Hepatocyte (in vitro differentiated cells): ENCODE data around the gene SLC8A1. TPM values are rescaled to one million over a fixed set of nuclear protein-coding genes. Genes with fewer than 3 reads are reported as not detected.

Experiments used
- DNase-seq: peaks from one replicate; pipeline ENCODE4 v3.0.0-alpha.2; 2016; ENCODE audit warnings: low spot score
- H2AFZ ChIP-seq: fragments of 200-600 bp; sonication (generic); 2 replicates; pipeline ENCODE4 v1.6.0; 2016; ENCODE audit warnings: antibody characterized with exemption, mild to moderate bottlenecking
- H3K27ac ChIP-seq: fragments of 200-600 bp; sonication (generic); 2 replicates; pipeline ENCODE4 v1.5.1; 2016; ENCODE audit warnings: mild to moderate bottlenecking
- H3K27me3 ChIP-seq: fragments of 200-600 bp; sonication (generic); 2 replicates; pipeline ENCODE4 v1.6.1; 2016
- H3K36me3 ChIP-seq: fragments of 200-600 bp; sonication (generic); replicated peaks from 2 replicates; pipeline ENCODE4 v1.5.1; 2016; ENCODE audit warnings: low read depth; ENCODE audit not compliant: insufficient read depth
- H3K4me1 ChIP-seq: fragments of 200-600 bp; sonication (generic); 2 replicates; pipeline ENCODE4 v1.5.1; 2016; ENCODE audit warnings: mild to moderate bottlenecking, moderate library complexity; ENCODE audit not compliant: insufficient read depth
- H3K4me2 ChIP-seq: fragments of 200-600 bp; sonication (generic); 2 replicates; pipeline ENCODE4 v1.6.0; 2016
- H3K4me3 ChIP-seq: fragments of 200-600 bp; sonication (generic); 2 replicates; pipeline ENCODE4 v1.5.1; 2016; ENCODE audit warnings: mild to moderate bottlenecking
- H3K79me2 ChIP-seq: fragments of 200-600 bp; sonication (generic); 2 replicates; pipeline ENCODE4 v1.6.0; 2017; ENCODE audit warnings: mild to moderate bottlenecking
- H3K9me2 ChIP-seq: fragments of 200-600 bp; sonication (generic); replicated peaks from 2 replicates; pipeline ENCODE4 v1.6.0; 2017; ENCODE audit warnings: mild to moderate bottlenecking; ENCODE audit not compliant: insufficient read depth
- H3K9me3 ChIP-seq: fragments of 200-600 bp; sonication (generic); 2 replicates; pipeline ENCODE4 v1.5.1; 2016; ENCODE audit warnings: low read depth, mild to moderate bottlenecking
- H4K20me1 ChIP-seq: fragments of 200-600 bp; sonication (generic); 2 replicates; pipeline ENCODE4 v1.6.0; 2016; ENCODE audit warnings: mild to moderate bottlenecking; ENCODE audit not compliant: insufficient read depth, poor library complexity, severe bottlenecking
- EZH2 ChIP-seq: fragments of 200-600 bp; sonication (generic); IDR thresholded peaks from 2 replicates; pipeline ENCODE4 v1.6.1; 2016; ENCODE audit warnings: antibody characterized with exemption, mild to moderate bottlenecking, borderline replicate concordance
- EZH2phosphoT487 ChIP-seq: fragments of 200-600 bp; sonication (generic); IDR thresholded peaks from one replicate; pipeline ENCODE4 v1.6.1; 2018; ENCODE audit warnings: antibody characterized with exemption, mild to moderate bottlenecking, low read depth, moderate library complexity; ENCODE audit not compliant: unreplicated experiment, severe bottlenecking
- WGBS: methylation state at CpG from one replicate; pipeline ENCODE4 v1.1.6; 2016; ENCODE audit warnings: low lambda C conversion rate; ENCODE audit errors: missing lambda C conversion rate; 5-methylcytosine and 5-hydroxymethylcytosine counted together
- polyA plus RNA-seq: library from polyadenylated mRNA; unstranded; fragments of >200 nt; fragmentation: Nextera tagmentation; extraction: Ambion mirVana; gene quantifications from 2 replicates; pipeline ENCODE4 v1.2.1, GENCODE V29; 2016
- total RNA-seq: library from RNA; depleted of rRNA; stranded (reverse); fragments of >200 nt; gene quantifications from 2 replicates; pipeline ENCODE4 v1.2.3, GENCODE V29; 2014
- TF ChIP-seq, protein P1 (sequence below): fragments of 200-600 bp; sonication (generic); IDR thresholded peaks from 2 replicates; pipeline ENCODE4 v1.5.1; 2016; ENCODE audit warnings: antibody characterized with exemption, mild to moderate bottlenecking; ENCODE audit not compliant: poor library complexity

The SLC8A1 gene
- total and polyA plus RNA-seq, 2 experiments from 2014 or later = 2.2 to 8.9 TPM

DNA sequence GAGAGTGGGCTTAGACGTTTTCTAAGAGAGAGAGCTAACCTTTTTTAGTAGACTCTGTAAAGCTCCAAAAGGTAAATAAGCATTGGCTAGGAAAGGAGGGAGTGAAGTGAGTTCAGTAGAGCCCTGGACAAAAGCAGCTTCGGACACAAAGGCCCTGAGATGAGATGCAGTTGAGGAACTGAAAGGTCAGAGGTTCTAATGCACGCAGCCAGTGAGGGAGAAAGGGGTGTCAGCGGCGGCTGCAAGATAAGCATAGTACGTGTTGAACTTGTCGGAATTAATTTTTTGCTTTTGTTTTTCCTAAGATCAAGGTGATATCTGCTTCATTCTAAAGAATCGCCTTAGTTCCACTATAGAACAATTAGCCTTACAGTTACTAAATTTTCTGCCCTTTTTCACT lies 11.2 kb upstream of the SLC8A1 start:
- Histone ChIP-seq H3K79me2 (no peaks in the 10 kb centered on the region), H3K27me3 (peaks cover 6% of the 10 kb centered on the region), H3K4me2 (no peak overlapping the region), H4K20me1 (no peaks in the 10 kb centered on the region), H3K36me3 (no peaks in the 10 kb centered on the region), H3K27ac (no peak overlapping the region), H3K4me3 (no peak overlapping the region), H3K4me1 (no peaks in the 10 kb centered on the region), H3K9me2 (no peaks in the 10 kb centered on the region), H3K9me3 (no peaks in the 10 kb centered on the region), H2AFZ (no peak overlapping the region)
- TF ChIP-seq EZH2phosphoT487 (no peak), EZH2 (no peak)
- TF ChIP-seq, protein P1, sequence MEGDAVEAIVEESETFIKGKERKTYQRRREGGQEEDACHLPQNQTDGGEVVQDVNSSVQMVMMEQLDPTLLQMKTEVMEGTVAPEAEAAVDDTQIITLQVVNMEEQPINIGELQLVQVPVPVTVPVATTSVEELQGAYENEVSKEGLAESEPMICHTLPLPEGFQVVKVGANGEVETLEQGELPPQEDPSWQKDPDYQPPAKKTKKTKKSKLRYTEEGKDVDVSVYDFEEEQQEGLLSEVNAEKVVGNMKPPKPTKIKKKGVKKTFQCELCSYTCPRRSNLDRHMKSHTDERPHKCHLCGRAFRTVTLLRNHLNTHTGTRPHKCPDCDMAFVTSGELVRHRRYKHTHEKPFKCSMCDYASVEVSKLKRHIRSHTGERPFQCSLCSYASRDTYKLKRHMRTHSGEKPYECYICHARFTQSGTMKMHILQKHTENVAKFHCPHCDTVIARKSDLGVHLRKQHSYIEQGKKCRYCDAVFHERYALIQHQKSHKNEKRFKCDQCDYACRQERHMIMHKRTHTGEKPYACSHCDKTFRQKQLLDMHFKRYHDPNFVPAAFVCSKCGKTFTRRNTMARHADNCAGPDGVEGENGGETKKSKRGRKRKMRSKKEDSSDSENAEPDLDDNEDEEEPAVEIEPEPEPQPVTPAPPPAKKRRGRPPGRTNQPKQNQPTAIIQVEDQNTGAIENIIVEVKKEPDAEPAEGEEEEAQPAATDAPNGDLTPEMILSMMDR = no peak
- 82% methylated on average over 8 of the region's 8 CpGs for WGBS
- DNase-seq = no peak

DNA sequence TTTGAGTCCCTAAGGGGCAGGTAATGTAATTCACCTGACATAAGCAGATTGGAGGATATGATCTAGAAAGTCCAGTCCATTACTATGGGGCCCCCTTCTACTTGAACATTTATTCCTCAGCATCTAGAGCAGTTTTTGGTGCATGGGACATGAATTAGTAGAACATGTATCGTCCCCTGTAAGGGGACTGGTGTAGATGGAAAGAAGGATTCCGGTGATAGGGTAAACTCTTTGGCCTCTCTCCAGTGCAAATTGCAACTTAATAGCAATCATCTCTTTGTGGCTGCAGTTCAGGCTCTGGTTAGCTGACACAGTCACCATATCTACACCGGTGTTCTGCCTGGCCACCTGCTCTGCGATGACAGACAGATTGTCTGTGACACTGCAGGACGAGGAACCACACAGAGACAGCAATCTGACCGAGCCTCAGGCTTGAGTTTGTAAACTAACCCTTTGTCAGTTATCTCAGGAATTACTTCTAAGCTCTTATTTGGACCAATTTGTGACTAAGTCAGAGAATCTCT lies 6.4 kb upstream of the SLC8A1 start:
- Histone ChIP-seq H3K9me2 (no peaks in the 10 kb centered on the region), H3K79me2 (no peaks in the 10 kb centered on the region), H4K20me1 (no peaks in the 10 kb centered on the region), H3K9me3 (no peaks in the 10 kb centered on the region), H3K27me3 (peaks cover 12% of the 10 kb centered on the region), H3K36me3 (no peaks in the 10 kb centered on the region), H3K4me2 (no peak overlapping the region), H3K4me1 (no peaks in the 10 kb centered on the region), H2AFZ (no peak overlapping the region), H3K27ac (no peak overlapping the region), H3K4me3 (no peak overlapping the region)
- DNase-seq = no peak
- WGBS = 42% methylated on average over 6 of the region's 6 CpGs
- TF ChIP-seq EZH2 (no peak), EZH2phosphoT487 (no peak)
- TF ChIP-seq, protein P1 = no peak

DNA sequence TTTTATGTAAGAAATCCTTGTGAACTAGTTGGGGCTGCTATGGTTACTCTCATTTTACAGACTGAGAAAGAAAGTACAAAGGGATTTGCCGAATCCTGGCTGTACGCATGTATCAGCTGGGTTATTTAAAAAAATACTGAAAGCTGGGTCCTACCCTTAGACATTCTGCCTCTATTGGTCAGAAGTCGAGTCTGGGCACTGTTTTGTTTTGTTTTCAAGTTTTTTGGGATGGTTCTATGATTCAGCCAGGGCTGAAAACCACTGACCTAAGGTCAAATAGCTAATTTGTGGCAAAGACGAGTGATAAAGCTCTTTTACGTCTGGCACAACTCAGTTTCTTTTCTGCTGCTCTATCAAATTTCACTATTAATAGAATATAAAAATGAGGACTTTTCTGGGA lies 5.9 kb upstream of the SLC8A1 start:
- Histone ChIP-seq H3K4me1 (no peaks in the 10 kb centered on the region), H3K4me2 (no peak overlapping the region), H3K27ac (no peak overlapping the region), H3K4me3 (no peak overlapping the region), H3K9me2 (no peaks in the 10 kb centered on the region), H4K20me1 (no peaks in the 10 kb centered on the region), H3K9me3 (no peaks in the 10 kb centered on the region), H3K36me3 (no peaks in the 10 kb centered on the region), H2AFZ (no peak overlapping the region), H3K79me2 (no peaks in the 10 kb centered on the region), H3K27me3 (peaks cover 16% of the 10 kb centered on the region)
- TF ChIP-seq EZH2 (no peak), EZH2phosphoT487 (no peak)
- TF ChIP-seq, protein P1 = no peak
- 62% methylated on average over 5 of the region's 5 CpGs for WGBS
- DNase-seq = no peak
